ENCODE measurements around the gene ALPI. TPM values are rescaled to one million over a fixed set of nuclear protein-coding genes. Genes with fewer than 3 reads are reported as not detected.
A peak's percentile ranks its signal among the peaks of the same experiment; 100 is the strongest.

Gene ALPI
- total RNA-seq, 2 donors from 2014 or later, result not detected

DNA sequence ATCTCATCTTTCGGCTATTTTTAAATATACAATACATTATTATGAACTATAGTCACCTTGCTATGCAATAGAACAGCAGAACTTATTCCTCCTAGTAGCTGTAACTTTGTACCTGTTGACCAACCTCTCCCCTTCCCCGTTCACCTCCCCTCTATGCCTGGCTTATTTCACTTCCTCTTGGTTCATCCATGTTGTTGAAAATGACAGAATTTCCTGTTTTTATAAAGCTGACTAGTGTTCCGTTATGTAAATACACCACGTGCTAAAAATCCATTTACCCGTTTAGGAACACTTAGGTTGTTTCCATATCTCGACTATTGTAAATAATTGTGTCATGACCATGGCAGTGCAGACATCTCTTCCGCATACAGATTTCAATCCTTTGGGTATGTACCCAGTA is 10.3 kb downstream of the ALPI start:
- 94 to 96% methylated on average over 6 to 7 of the region's 7 CpGs for WGBS, 2 experiments (ENCODE audit: insufficient coverage in 1 of 2, insufficient read length in 1 of 2)
- Mint-ChIP-seq H3K27me3 (ENCODE audit: insufficient read depth) (peaks cover 24% of the 10 kb centered on the region), H3K4me3 (no peak overlapping the region), H3K9me3 (no peaks in the 10 kb centered on the region), H3K27ac (no peak overlapping the region), H3K36me3 (ENCODE audit: low read depth) (no peaks in the 10 kb centered on the region), H3K4me1 (no peaks in the 10 kb centered on the region)
- no peak overlapping the region for H3K9ac ChIP-seq (ENCODE audit: extremely low read depth, low read length, poor library complexity, severe bottlenecking)
- no peaks in the 10 kb centered on the region for H3K36me3 ChIP-seq (ENCODE audit: control insufficient read depth, insufficient read depth, low read length)
- H3K27ac ChIP-seq (ENCODE audit: low read depth, low read length), result no peak overlapping the region
- peaks cover 12% of the 10 kb centered on the region for H3K27me3 ChIP-seq (ENCODE audit: control insufficient read depth, insufficient read depth, low read length, poor library complexity, severe bottlenecking)
- no peak overlapping the region for H3K4me3 ChIP-seq (ENCODE audit: low read length)
- H3K9me3 ChIP-seq (ENCODE audit: control insufficient read depth, low read length), result no peaks in the 10 kb centered on the region
- TF ChIP-seq, protein P1, sequence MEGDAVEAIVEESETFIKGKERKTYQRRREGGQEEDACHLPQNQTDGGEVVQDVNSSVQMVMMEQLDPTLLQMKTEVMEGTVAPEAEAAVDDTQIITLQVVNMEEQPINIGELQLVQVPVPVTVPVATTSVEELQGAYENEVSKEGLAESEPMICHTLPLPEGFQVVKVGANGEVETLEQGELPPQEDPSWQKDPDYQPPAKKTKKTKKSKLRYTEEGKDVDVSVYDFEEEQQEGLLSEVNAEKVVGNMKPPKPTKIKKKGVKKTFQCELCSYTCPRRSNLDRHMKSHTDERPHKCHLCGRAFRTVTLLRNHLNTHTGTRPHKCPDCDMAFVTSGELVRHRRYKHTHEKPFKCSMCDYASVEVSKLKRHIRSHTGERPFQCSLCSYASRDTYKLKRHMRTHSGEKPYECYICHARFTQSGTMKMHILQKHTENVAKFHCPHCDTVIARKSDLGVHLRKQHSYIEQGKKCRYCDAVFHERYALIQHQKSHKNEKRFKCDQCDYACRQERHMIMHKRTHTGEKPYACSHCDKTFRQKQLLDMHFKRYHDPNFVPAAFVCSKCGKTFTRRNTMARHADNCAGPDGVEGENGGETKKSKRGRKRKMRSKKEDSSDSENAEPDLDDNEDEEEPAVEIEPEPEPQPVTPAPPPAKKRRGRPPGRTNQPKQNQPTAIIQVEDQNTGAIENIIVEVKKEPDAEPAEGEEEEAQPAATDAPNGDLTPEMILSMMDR (conservative IDR thresholded peaks at IDR 0.05), result no peak
- DNase-seq, result no peak
- no peaks in the 10 kb centered on the region for H3K4me1 ChIP-seq (ENCODE audit: control insufficient read depth, insufficient read depth, low read length)

DNA sequence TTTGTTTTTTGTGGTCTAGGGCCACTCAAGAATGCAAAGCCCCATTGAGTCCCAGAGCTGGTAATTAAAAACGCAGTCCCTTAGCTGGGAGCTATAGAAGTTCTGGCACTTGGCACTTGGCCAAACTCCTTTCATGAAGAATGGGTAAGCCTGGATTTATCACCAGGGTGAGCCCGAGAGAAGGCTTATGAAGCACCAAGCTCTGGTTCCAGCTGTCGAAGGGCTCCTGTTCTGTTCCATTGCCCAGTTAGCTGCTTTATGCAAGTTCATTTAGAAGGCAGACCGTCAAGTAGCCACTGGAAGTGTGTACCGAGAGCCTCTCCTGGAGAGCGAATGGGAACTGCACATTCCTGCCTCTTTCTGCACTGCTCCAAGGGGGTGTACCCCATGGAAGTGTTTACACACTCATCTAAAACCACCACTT is 17.5 kb downstream of the ALPI start:
- Histone ChIP-seq H3K36me3 (ENCODE audit: control insufficient read depth, insufficient read depth, low read length) (no peaks in the 10 kb centered on the region), H3K27ac (ENCODE audit: low read depth, low read length) (no peak overlapping the region), H3K9me3 (ENCODE audit: control insufficient read depth, low read length) (no peaks in the 10 kb centered on the region), H3K27me3 (ENCODE audit: control insufficient read depth, insufficient read depth, low read length, poor library complexity, severe bottlenecking) (peaks cover 42% of the 10 kb centered on the region), H3K4me3 (ENCODE audit: low read length) (no peak overlapping the region), H3K9ac (ENCODE audit: extremely low read depth, low read length, poor library complexity, severe bottlenecking) (no peak overlapping the region), H3K4me1 (ENCODE audit: control insufficient read depth, insufficient read depth, low read length) (no peaks in the 10 kb centered on the region)
- TF ChIP-seq, protein P1 (conservative IDR thresholded peaks at IDR 0.05), result no peak
- H3K27ac Mint-ChIP-seq, result no peak overlapping the region
- no peaks in the 10 kb centered on the region for H3K4me1 Mint-ChIP-seq
- H3K27me3 Mint-ChIP-seq (ENCODE audit: insufficient read depth), result peaks cover 58% of the 10 kb centered on the region
- peak; percentile 20 for DNase-seq
- no peak overlapping the region for H3K4me3 Mint-ChIP-seq
- 78 to 87% methylated on average over 6 of the region's 6 CpGs for WGBS, 2 experiments (ENCODE audit: insufficient coverage in 1 of 2, insufficient read length in 1 of 2)
- H3K36me3 Mint-ChIP-seq (ENCODE audit: low read depth), result no peaks in the 10 kb centered on the region
- no peaks in the 10 kb centered on the region for H3K9me3 Mint-ChIP-seq

GRCh38 chr2:232476045-232476444 is 20.1 kb downstream of the ALPI start:
- Histone ChIP-seq H3K9ac (ENCODE audit: extremely low read depth, low read length, poor library complexity, severe bottlenecking) (no peak overlapping the region), H3K27ac (ENCODE audit: low read depth, low read length) (no peak overlapping the region), H3K4me1 (ENCODE audit: control insufficient read depth, insufficient read depth, low read length) (no peaks in the 10 kb centered on the region), H3K9me3 (ENCODE audit: control insufficient read depth, low read length) (no peaks in the 10 kb centered on the region), H3K4me3 (ENCODE audit: low read length) (no peak overlapping the region), H3K36me3 (ENCODE audit: control insufficient read depth, insufficient read depth, low read length) (no peaks in the 10 kb centered on the region), H3K27me3 (ENCODE audit: control insufficient read depth, insufficient read depth, low read length, poor library complexity, severe bottlenecking) (peaks cover 30% of the 10 kb centered on the region)
- H3K9me3 Mint-ChIP-seq, result no peaks in the 10 kb centered on the region
- DNase-seq, result peak; percentile 26
- TF ChIP-seq, protein P1 (conservative IDR thresholded peaks at IDR 0.05), result no peak
- no peak overlapping the region for H3K27ac Mint-ChIP-seq
- no peak overlapping the region for H3K4me3 Mint-ChIP-seq
- H3K27me3 Mint-ChIP-seq (ENCODE audit: insufficient read depth), result peaks cover 43% of the 10 kb centered on the region
- no peaks in the 10 kb centered on the region for H3K4me1 Mint-ChIP-seq
- WGBS, 2 experiments (ENCODE audit: insufficient coverage in 1 of 2, insufficient read length in 1 of 2), result 87 to 90% methylated on average over 2 of the region's 2 CpGs
- H3K36me3 Mint-ChIP-seq (ENCODE audit: low read depth), result no peaks in the 10 kb centered on the region
